K562 (cell line): Measurements from ENCODE around the gene PRDX6. TPM values are rescaled to one million over a fixed set of nuclear protein-coding genes. Genes with fewer than 3 reads are reported as not detected.

Experiments
- BDP1 ChIP-seq: IDR thresholded peaks from 3 replicates; pipeline ENCODE4 v1.6.1; 2011; ENCODE audit not compliant: insufficient read length, insufficient read depth
- CBX5 ChIP-seq: IDR thresholded peaks from 2 replicates; pipeline ENCODE4 v1.6.1; 2014; ENCODE audit warnings: low read depth, borderline replicate concordance
- CEBPG ChIP-seq, 3 experiments: fragments of 200-800 bp in 1 of 3; sonication (Bioruptor generic) in 1 of 3; sonication (generic) in 1 of 3; formaldehyde crosslinking in 1 of 3; IDR thresholded peaks in 2 of 3; conservative IDR thresholded peaks in 1 of 3; 2 replicates each; pipeline versions ENCODE4 v1.6.1 to v1.8.0; 2016 to 2022; ENCODE audit warnings: missing compliant biosample characterization in 2 of 3, missing genetic modification characterization in 2 of 3, mild to moderate bottlenecking in 1 of 3, missing genetic modification reagents in 1 of 3
- EP300 ChIP-seq: IDR thresholded peaks from 2 replicates; pipeline ENCODE4 v1.6.1; 2012; ENCODE audit warnings: low read length, improper control_type of control experiment
- EP400 ChIP-seq: fragments of 450-650 bp; IDR thresholded peaks from 2 replicates; pipeline ENCODE4 v1.6.1; 2017; ENCODE audit warnings: antibody characterized with exemption, mild to moderate bottlenecking, moderate library complexity
- FOSL1 ChIP-seq: fragments of 200-800 bp; sonication (Bioruptor generic); conservative IDR thresholded peaks from 2 replicates; pipeline ENCODE4 v1.6.1; 2016; ENCODE audit warnings: missing genetic modification characterization, missing compliant biosample characterization
- HMGN3 ChIP-seq: IDR thresholded peaks from 2 replicates; pipeline ENCODE4 v1.6.1; 2011; ENCODE audit warnings: borderline replicate concordance, low read depth, mild to moderate bottlenecking, mixed read lengths, low read length; ENCODE audit not compliant: insufficient read length; ENCODE audit errors: extremely low read depth
- MEF2A ChIP-seq: IDR thresholded peaks from 2 replicates; pipeline ENCODE4 v1.6.1; 2011; ENCODE audit warnings: low read depth, mild to moderate bottlenecking, low read length, moderate library complexity; ENCODE audit not compliant: control insufficient read depth
- SMARCA4 ChIP-seq: fragments of 450-650 bp; IDR thresholded peaks from 2 replicates; pipeline ENCODE4 v1.6.1; 2016
- TEAD1 ChIP-seq, 2 experiments: fragments of 450-650 bp in 1 of 2; sonication (generic) in 1 of 2; formaldehyde crosslinking; IDR thresholded peaks; 2 replicates each; pipeline versions ENCODE4 v1.4.0 to v1.8.0; 2020 to 2022; ENCODE audit warnings: mild to moderate bottlenecking in 2 of 2, missing genetic modification reagents in 1 of 2
- TEAD4 ChIP-seq, 2 experiments: sonication (generic) in 1 of 2; formaldehyde crosslinking in 1 of 2; IDR thresholded peaks; 2 replicates each; pipeline versions ENCODE4 v1.6.1 to v1.8.0; 2012 to 2022; ENCODE audit warnings: borderline replicate concordance in 1 of 2, inconsistent platforms in 1 of 2, low read length in 1 of 2, mild to moderate bottlenecking in 1 of 2, missing genetic modification reagents in 1 of 2
- ZNF134 ChIP-seq: fragments of 250-450 bp; sonication (Bioruptor Pico); conservative IDR thresholded peaks from 2 replicates; pipeline ENCODE4 v1.4.0; 2020
- ZNF57 ChIP-seq: fragments of 450-650 bp; formaldehyde crosslinking; IDR thresholded peaks from 2 replicates; pipeline ENCODE4 v1.4.0; 2020; ENCODE audit warnings: mild to moderate bottlenecking, moderate library complexity
- ZNF589 ChIP-seq: fragments of 200-800 bp; sonication (Bioruptor generic); IDR thresholded peaks from 2 replicates; pipeline ENCODE4 v1.6.1; 2016; ENCODE audit warnings: low read depth, missing genetic modification characterization, missing compliant biosample characterization
- ZNF592 ChIP-seq: fragments of 450-650 bp; IDR thresholded peaks from 2 replicates; pipeline ENCODE4 v1.6.1; 2017; ENCODE audit warnings: antibody characterized with exemption, mild to moderate bottlenecking
- ZNF699 ChIP-seq: fragments of 250-450 bp; sonication (Bioruptor Pico); IDR thresholded peaks from 2 replicates; pipeline ENCODE4 v1.8.0; 2021; ENCODE audit warnings: mild to moderate bottlenecking, moderate library complexity; ENCODE audit not compliant: insufficient replicate concordance
- polyA plus RNA-seq, 8 experiments: library from polyadenylated mRNA; depleted of rRNA in 4 of 8; stranded (reverse) in 5 of 8; unstranded in 3 of 8; fragments of >200 nt; fragmentation: Nextera tagmentation in 2 of 8; fragmentation: Illumina TruSeq in 1 of 8; extraction: Ambion mirVana in 2 of 8; extraction: Trizol in 1 of 8; gene quantifications; 2 replicates each; pipeline versions ENCODE4 v1.2.1 to v1.2.3, GENCODE V29; 2011 to 2014; ENCODE audit warnings: inconsistent platforms in 1 of 8, missing spikeins in 1 of 8
- total RNA-seq, 7 experiments: library from RNA; depleted of rRNA in 6 of 7; stranded (reverse); fragments of >200 nt in 6 of 7; fragmentation: Illumina TruSeq in 2 of 7; extraction: Trizol in 2 of 7; gene quantifications; 2 replicates each; pipeline versions ENCODE4 v1.2.1 to v1.2.3, GENCODE V29; 2011 to 2021; ENCODE audit warnings: low replicate concordance in 1 of 7
- TF ChIP-seq, protein P1 (sequence below), 2 experiments: fragments of 450-650 bp in 1 of 2; sonication (generic) in 1 of 2; formaldehyde crosslinking in 1 of 2; IDR thresholded peaks in 1 of 2; conservative IDR thresholded peaks in 1 of 2; 2 replicates each; pipeline versions ENCODE4 v1.6.1 to v1.8.1; 2016 to 2023; ENCODE audit warnings: mild to moderate bottlenecking in 2 of 2, moderate library complexity in 2 of 2, inconsistent platforms in 1 of 2, missing genetic modification reagents in 1 of 2
- TF ChIP-seq, protein P2 (sequence below): fragments of 450-650 bp; IDR thresholded peaks from 2 replicates; pipeline ENCODE4 v1.6.1; 2016; ENCODE audit warnings: mild to moderate bottlenecking

The PRDX6 gene
- total and polyA plus RNA-seq, 9 of the 15 experiments (the other 6 are each of a cell fraction or from before 2014, with no cell fraction given): 277 to 1,082 (median 610) TPM

DNA sequence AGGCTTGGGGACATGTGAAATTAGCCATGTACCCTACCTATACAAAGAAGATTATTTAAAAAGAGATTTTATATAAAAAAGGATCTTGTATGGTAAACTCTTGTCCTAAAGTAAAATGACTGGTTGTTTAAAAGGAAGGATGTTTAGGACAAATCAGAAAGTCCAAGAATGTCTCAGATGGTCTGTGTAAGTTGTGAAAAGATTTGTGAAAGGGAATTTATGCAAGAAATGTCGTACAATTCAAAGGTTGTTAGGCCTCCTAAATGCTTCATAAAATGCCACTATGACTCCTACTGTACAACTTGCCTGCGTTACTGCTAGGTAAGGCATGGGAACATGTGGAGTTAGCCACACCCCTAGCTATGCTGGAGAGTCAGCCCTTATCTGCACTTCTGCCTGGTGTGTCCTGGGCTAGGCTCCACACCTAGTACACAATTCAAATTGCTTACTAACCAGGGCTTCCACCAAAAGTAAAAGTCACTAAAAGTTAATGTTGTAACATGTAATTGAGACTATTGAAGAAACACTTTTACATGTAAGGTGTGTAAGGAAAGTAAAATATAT lies 19.7 kb downstream of the PRDX6 start (continued):
- TF ChIP-seq TEAD4 (IDR thresholded peaks at IDR 0.05; ENCODE audit: low read length) (0 out of 2 replicates have a peak, but pooled peaks have one; percentile 11), TEAD4 (CRISPR knock-in tag; IDR thresholded peaks at IDR 0.05; ENCODE audit: borderline replicate concordance) (no peak), HMGN3 (no peak), SMARCA4 (peak; percentile 62), ZNF592 (peak; percentile 66), BDP1 (no peak), ZNF57 (CRISPR knock-in tag) (no peak), ZNF134 (CRISPR knock-in tag) (0 out of 2 replicates have a peak, but pooled peaks have one; percentile 9), FOSL1 (no peak), MEF2A (no peak), TEAD1 (CRISPR knock-in tag; IDR thresholded peaks at IDR 0.05) (peak in 1 of 2 experiments; percentile 52; a peak in 1 of 4 replicates), CBX5 (0 out of 2 replicates have a peak, but pooled peaks have one; percentile 54), EP400 (peak; percentile 48), CEBPG (CRISPR knock-in tag; IDR thresholded peaks at IDR 0.05) (no peak), CEBPG (tag; conservative IDR thresholded peaks at IDR 0.05 in 1 of 2, IDR thresholded peaks at IDR 0.05 in 1 of 2) (peak in 1 of 2 experiments; percentile 26; a peak in 1 of 4 replicates), EP300 (0 out of 2 replicates have a peak, but pooled peaks have one; percentile 14), ZNF589 (CRISPR knock-in tag) (no peak), ZNF699 (no peak)
- TF ChIP-seq, protein P1, sequence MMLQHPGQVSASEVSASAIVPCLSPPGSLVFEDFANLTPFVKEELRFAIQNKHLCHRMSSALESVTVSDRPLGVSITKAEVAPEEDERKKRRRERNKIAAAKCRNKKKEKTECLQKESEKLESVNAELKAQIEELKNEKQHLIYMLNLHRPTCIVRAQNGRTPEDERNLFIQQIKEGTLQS (IDR thresholded peaks at IDR 0.05): no peak
- TF ChIP-seq, protein P1 (CRISPR knock-in tag; conservative IDR thresholded peaks at IDR 0.05): no peak
- TF ChIP-seq, protein P2, sequence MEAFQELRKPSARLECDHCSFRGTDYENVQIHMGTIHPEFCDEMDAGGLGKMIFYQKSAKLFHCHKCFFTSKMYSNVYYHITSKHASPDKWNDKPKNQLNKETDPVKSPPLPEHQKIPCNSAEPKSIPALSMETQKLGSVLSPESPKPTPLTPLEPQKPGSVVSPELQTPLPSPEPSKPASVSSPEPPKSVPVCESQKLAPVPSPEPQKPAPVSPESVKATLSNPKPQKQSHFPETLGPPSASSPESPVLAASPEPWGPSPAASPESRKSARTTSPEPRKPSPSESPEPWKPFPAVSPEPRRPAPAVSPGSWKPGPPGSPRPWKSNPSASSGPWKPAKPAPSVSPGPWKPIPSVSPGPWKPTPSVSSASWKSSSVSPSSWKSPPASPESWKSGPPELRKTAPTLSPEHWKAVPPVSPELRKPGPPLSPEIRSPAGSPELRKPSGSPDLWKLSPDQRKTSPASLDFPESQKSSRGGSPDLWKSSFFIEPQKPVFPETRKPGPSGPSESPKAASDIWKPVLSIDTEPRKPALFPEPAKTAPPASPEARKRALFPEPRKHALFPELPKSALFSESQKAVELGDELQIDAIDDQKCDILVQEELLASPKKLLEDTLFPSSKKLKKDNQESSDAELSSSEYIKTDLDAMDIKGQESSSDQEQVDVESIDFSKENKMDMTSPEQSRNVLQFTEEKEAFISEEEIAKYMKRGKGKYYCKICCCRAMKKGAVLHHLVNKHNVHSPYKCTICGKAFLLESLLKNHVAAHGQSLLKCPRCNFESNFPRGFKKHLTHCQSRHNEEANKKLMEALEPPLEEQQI: 0 out of 2 replicates have a peak, but pooled peaks have one; percentile 30
